NT2/D1 (cell line): ENCODE data around the gene FHIP1A.

Experiments used
- DNase-seq: peaks from one replicate; pipeline ENCODE4 v3.0.0-alpha.2; 2011; ENCODE audit warnings: low read depth, low spot score
- H3K27me3 ChIP-seq: 2 replicates; pipeline ENCODE4 v1.6.0; 2011; ENCODE audit warnings: mild to moderate bottlenecking; ENCODE audit not compliant: insufficient read length, insufficient read depth
- H3K36me3 ChIP-seq: 2 replicates; pipeline ENCODE4 v1.6.1; 2011; ENCODE audit warnings: mild to moderate bottlenecking, low read length, mixed read lengths; ENCODE audit not compliant: insufficient read depth, insufficient read length
- H3K4me1 ChIP-seq: 2 replicates; pipeline ENCODE4 v1.5.1; 2011; ENCODE audit not compliant: insufficient read depth, insufficient read length
- H3K4me3 ChIP-seq: 2 replicates; pipeline ENCODE4 v1.5.1; 2011; ENCODE audit warnings: low read depth; ENCODE audit not compliant: insufficient read length
- H3K9ac ChIP-seq: 2 replicates; pipeline ENCODE4 v1.6.0; 2011; ENCODE audit warnings: low read depth; ENCODE audit not compliant: insufficient read length
- H3K9me3 ChIP-seq: 2 replicates; pipeline ENCODE4 v1.5.1; 2011; ENCODE audit warnings: mild to moderate bottlenecking, low read length; ENCODE audit not compliant: insufficient read depth
- SUZ12 ChIP-seq: IDR thresholded peaks from 2 replicates; pipeline ENCODE4 v1.6.1; 2011; ENCODE audit not compliant: insufficient read length, insufficient read depth; ENCODE audit errors: extremely low read depth
- YY1 ChIP-seq: IDR thresholded peaks from 2 replicates; pipeline ENCODE4 v1.6.1; 2011; ENCODE audit not compliant: insufficient read length, insufficient read depth
- ZNF274 ChIP-seq: IDR thresholded peaks from 2 replicates; pipeline ENCODE4 v1.6.1; 2011; ENCODE audit warnings: mild to moderate bottlenecking, low read depth, low read length

The FHIP1A gene

GRCh38 chr4:151430740-151431457 is 21.9 kb downstream of the FHIP1A start:
- Histone ChIP-seq H3K27me3 (no peaks in the 10 kb centered on the region), H3K9me3 (no peaks in the 10 kb centered on the region), H3K36me3 (no peaks in the 10 kb centered on the region), H3K9ac (no peak overlapping the region), H3K4me1 (no peaks in the 10 kb centered on the region), H3K4me3 (no peak overlapping the region)
- DNase-seq, result no peak
- TF ChIP-seq SUZ12, result no peak
- no peak for TF ChIP-seq ZNF274
- no peak for TF ChIP-seq YY1

GRCh38 chr4:151431728-151432127 is 22.8 kb downstream of the FHIP1A start:
- H3K9me3 ChIP-seq, result no peaks in the 10 kb centered on the region
- DNase-seq, result no peak
- H3K9ac ChIP-seq, result no peak overlapping the region
- no peaks in the 10 kb centered on the region for H3K4me1 ChIP-seq
- no peaks in the 10 kb centered on the region for H3K27me3 ChIP-seq
- no peak overlapping the region for H3K4me3 ChIP-seq
- TF ChIP-seq SUZ12 (no peak), YY1 (no peak), ZNF274 (no peak)
- H3K36me3 ChIP-seq, result no peaks in the 10 kb centered on the region

GRCh38 chr4:151432654-151433053 is 23.7 kb downstream of the FHIP1A start:
- TF ChIP-seq ZNF274, result no peak
- TF ChIP-seq YY1, result no peak
- no peak for TF ChIP-seq SUZ12
- Histone ChIP-seq H3K9ac (no peak overlapping the region), H3K4me1 (no peaks in the 10 kb centered on the region), H3K27me3 (no peaks in the 10 kb centered on the region), H3K9me3 (no peaks in the 10 kb centered on the region), H3K36me3 (no peaks in the 10 kb centered on the region), H3K4me3 (no peak overlapping the region)
- DNase-seq, result no peak

- Histone ChIP-seq H3K36me3 (no peaks in the 10 kb centered on the region), H3K4me1 (no peaks in the 10 kb centered on the region), H3K4me3 (no peak overlapping the region), H3K9ac (no peak overlapping the region), H3K27me3 (no peaks in the 10 kb centered on the region), H3K9me3 (no peaks in the 10 kb centered on the region)
- TF ChIP-seq ZNF274, result no peak
- TF ChIP-seq YY1, result no peak
- TF ChIP-seq SUZ12, result no peak
- DNase-seq, result no peak
These were observed 25.3 kb downstream of the FHIP1A start for GRCh38 chr4:151434183-151434860.

GRCh38 chr4:151436093-151436518 is 27.1 kb downstream of the FHIP1A start:
- no peak overlapping the region for H3K9ac ChIP-seq
- TF ChIP-seq SUZ12 (no peak), ZNF274 (no peak), YY1 (no peak)
- H3K27me3 ChIP-seq, result no peaks in the 10 kb centered on the region
- no peak for DNase-seq
- H3K4me3 ChIP-seq, result no peak overlapping the region
- no peaks in the 10 kb centered on the region for H3K36me3 ChIP-seq
- no peaks in the 10 kb centered on the region for H3K9me3 ChIP-seq
- no peaks in the 10 kb centered on the region for H3K4me1 ChIP-seq

GRCh38 chr4:151437505-151437904 is 28.5 kb downstream of the FHIP1A start:
- TF ChIP-seq ZNF274, result no peak
- no peak for TF ChIP-seq SUZ12
- TF ChIP-seq YY1, result no peak
- H3K36me3 ChIP-seq, result no peaks in the 10 kb centered on the region
- no peak for DNase-seq
- no peaks in the 10 kb centered on the region for H3K27me3 ChIP-seq
- no peaks in the 10 kb centered on the region for H3K4me1 ChIP-seq
- H3K9me3 ChIP-seq, result no peaks in the 10 kb centered on the region
- H3K4me3 ChIP-seq, result no peak overlapping the region
- no peak overlapping the region for H3K9ac ChIP-seq

- H3K9ac ChIP-seq, result no peak overlapping the region
- H3K9me3 ChIP-seq, result no peaks in the 10 kb centered on the region
- TF ChIP-seq SUZ12, result no peak
- no peak for TF ChIP-seq YY1
- TF ChIP-seq ZNF274, result no peak
- no peaks in the 10 kb centered on the region for H3K4me1 ChIP-seq
- no peak overlapping the region for H3K4me3 ChIP-seq
- H3K36me3 ChIP-seq, result no peaks in the 10 kb centered on the region
- DNase-seq, result no peak
- no peaks in the 10 kb centered on the region for H3K27me3 ChIP-seq
These were observed 29.2 kb downstream of the FHIP1A start for GRCh38 chr4:151438154-151438553.
